Panc1 (cell line): ENCODE measurements around the gene LRRK1. TPM values are rescaled to one million over a fixed set of nuclear protein-coding genes. Genes with fewer than 3 reads are reported as not detected.

ENCODE experiments used
- ATAC-seq: fragments of 200-7000 bp; cut with Tn5 transposase; 2 replicates; pipeline ENCODE4 v1.9.1; 2020; ENCODE audit warnings: mild to moderate bottlenecking, moderate library complexity
- BruUV-seq: library from RNA; stranded (reverse); fragments of 400-500 nt; replicated peaks from 2 replicates; lab custom pipeline; 2021; lab: Mats Ljungman, UMichigan
- CTCF ChIA-PET: fragments of 300-600 bp; sonication (Branson Sonifier 250); formaldehyde crosslinking; loops from one replicate; lab custom pipeline; 2022; ENCODE audit warnings: antibody characterized with exemption; lab: Charles Lee
- POLR2A ChIA-PET: fragments of 300-600 bp; sonication (Branson Sonifier 250); formaldehyde crosslinking; loops from one replicate; lab custom pipeline; 2022; ENCODE audit warnings: antibody characterized with exemption; lab: Charles Lee
- DNase-seq: peaks from one replicate; pipeline ENCODE4 v3.0.0-alpha.2; 2010; ENCODE audit warnings: low read depth, low spot score
- H3K27ac ChIP-seq: 2 replicates; pipeline ENCODE4 v1.5.1; 2011; ENCODE audit warnings: mild to moderate bottlenecking, low read length, inconsistent platforms
- H3K27me3 ChIP-seq: fragments of 200-500 bp; sonication (Bioruptor generic); 2 replicates; pipeline ENCODE4 v1.6.0; 2014; ENCODE audit warnings: low read length, inconsistent platforms; ENCODE audit not compliant: control insufficient read depth, insufficient read depth
- H3K36me3 ChIP-seq: fragments of 200-500 bp; sonication (Bioruptor generic); 2 replicates; pipeline ENCODE4 v1.5.1; 2014; ENCODE audit warnings: inconsistent platforms, mild to moderate bottlenecking, low read length, moderate library complexity; ENCODE audit not compliant: control insufficient read depth, insufficient read depth
- H3K4me1 ChIP-seq: 2 replicates; pipeline ENCODE4 v1.5.1; 2011; ENCODE audit warnings: inconsistent platforms, mild to moderate bottlenecking, low read length, moderate library complexity; ENCODE audit not compliant: control insufficient read depth, insufficient read depth
- H3K4me3 ChIP-seq, 2 experiments: 2 replicates each; pipeline ENCODE4 v1.5.1; 2011 to 2012; ENCODE audit warnings: low read depth in 2 of 2, low read length in 2 of 2, mild to moderate bottlenecking in 2 of 2, inconsistent platforms in 1 of 2, moderate library complexity in 1 of 2
- H3K9me3 ChIP-seq: fragments of 200-500 bp; sonication (Bioruptor generic); 2 replicates; pipeline ENCODE4 v1.5.1; 2014; ENCODE audit warnings: low read depth, mild to moderate bottlenecking, inconsistent platforms, low read length, moderate library complexity; ENCODE audit not compliant: control insufficient read depth, insufficient read depth
- CTCF ChIP-seq: fragments of 450-650 bp; IDR thresholded peaks from 2 replicates; pipeline ENCODE4 v1.5.1; 2017; ENCODE audit warnings: mild to moderate bottlenecking
- POLR2AphosphoS5 ChIP-seq: IDR thresholded peaks from 2 replicates; pipeline ENCODE4 v1.6.1; 2012; ENCODE audit warnings: mild to moderate bottlenecking, low read depth, low read length, moderate library complexity
- REST ChIP-seq, 2 experiments: IDR thresholded peaks; 2 replicates each; pipeline ENCODE4 v1.6.1; 2011 to 2012; ENCODE audit warnings: low read depth in 2 of 2, control low read depth in 1 of 2, low read length in 1 of 2, mild to moderate bottlenecking in 1 of 2, moderate library complexity in 1 of 2; ENCODE audit not compliant: insufficient read depth in 1 of 2
- SIN3A ChIP-seq: IDR thresholded peaks from 2 replicates; pipeline ENCODE4 v1.6.1; 2012; ENCODE audit warnings: low read depth, mild to moderate bottlenecking, low read length, moderate library complexity, borderline replicate concordance; ENCODE audit not compliant: insufficient read depth
- TCF7L2 ChIP-seq: IDR thresholded peaks from 2 replicates; pipeline ENCODE4 v1.6.1; 2011; ENCODE audit warnings: mild to moderate bottlenecking, low read depth, low read length, inconsistent platforms
- in situ Hi-C: cut with HindIII; loops from 2 replicates; pipeline ENCODE4 v1.10.0; 2016; ENCODE audit warnings: low sequenced_read_pairs, low pct_unique_long_range_greater_than_20kb
- intact Hi-C: fragments of 100-400 bp; cut with micrococcal nuclease; formaldehyde crosslinking; loops from one replicate; pipeline ENCODE4 v1.10.0; 2022; ENCODE audit not compliant: unreplicated experiment
- total RNA-seq: library from RNA; stranded (reverse); gene quantifications from one replicate; pipeline ENCODE4 v1.2.1, GENCODE V29; 2021; ENCODE audit not compliant: unreplicated experiment

The LRRK1 gene
- total RNA-seq, 1 experiment from 2014 or later: 88.0 TPM

GRCh38 chr15:100880139-100880896, 38.8 kb upstream of the LRRK1 start:
- Histone ChIP-seq H3K27ac (peak overlapping the region; percentile 84), H3K36me3 (peaks cover 4% of the 10 kb centered on the region), H3K9me3 (no peaks in the 10 kb centered on the region), H3K4me3 (peak overlapping the region; percentile 81), H3K27me3 (no peaks in the 10 kb centered on the region), H3K4me1 (peaks cover 31% of the 10 kb centered on the region)
- ChIA-PET CTCF (interaction anchor here (0.9 kb wide), 1 partner anchor 209 kb away, joined by 3 read pairs; no protein-coding TSS in a partner anchor), POLR2A (no interaction called here)
- DNase-seq: no peak
- peak; percentile 29 for ATAC-seq
- TF ChIP-seq TCF7L2 (no peak), SIN3A (0 out of 2 replicates have a peak, but pooled peaks have one; percentile 32), CTCF (no peak), REST (IDR thresholded peaks at IDR 0.05; ENCODE audit: insufficient read depth in 1 of 2, low read depth in 2 of 2, low read length in 1 of 2) (no peak), POLR2AphosphoS5 (0 out of 2 replicates have a peak, but pooled peaks have one; percentile 22)
- no TSS peak for BruUV-seq
- in situ Hi-C loops (no loop called here), intact Hi-C loops (no loop called here)

GRCh38 chr15:100880897-100881242, 38.3 kb upstream of the LRRK1 start:
- Histone ChIP-seq H3K4me3 (peak overlapping the region; percentile 81), H3K4me1 (peaks cover 31% of the 10 kb centered on the region), H3K9me3 (no peaks in the 10 kb centered on the region), H3K36me3 (peaks cover 6% of the 10 kb centered on the region), H3K27me3 (no peaks in the 10 kb centered on the region), H3K27ac (peak overlapping the region; percentile 84)
- DNase-seq (no peak), ATAC-seq (no peak)
- intact Hi-C loops: no loop called here
- in situ Hi-C loops: no loop called here
- CTCF ChIA-PET: no interaction called here
- no TSS peak for BruUV-seq
- POLR2A ChIA-PET: no interaction called here
- TF ChIP-seq REST (IDR thresholded peaks at IDR 0.05; ENCODE audit: insufficient read depth in 1 of 2, low read depth in 2 of 2, low read length in 1 of 2) (no peak), SIN3A (no peak), CTCF (no peak), TCF7L2 (no peak), POLR2AphosphoS5 (no peak)
